GM10248 (cell line): Measurements from ENCODE around the gene RAB44.

ENCODE experiments used
- CTCF ChIA-PET: fragments of 300-600 bp; sonication (Branson Sonifier 250); formaldehyde crosslinking; extraction: SDS; loops from one replicate; lab custom pipeline; 2021; ENCODE audit warnings: antibody characterized with exemption; lab: Yijun Ruan, JAX
- POLR2A ChIA-PET: fragments of 350-650 bp; sonication (Branson Sonifier 250); formaldehyde crosslinking; extraction: SDS; loops from one replicate; lab custom pipeline; 2020; ENCODE audit warnings: antibody characterized with exemption; lab: Yijun Ruan, JAX
- DNase-seq: peaks from one replicate; pipeline ENCODE4 v3.0.0; 2012; ENCODE audit errors: extremely low spot score
- CTCF ChIP-seq: IDR thresholded peaks from 2 replicates; pipeline ENCODE4 v1.5.1; 2012; ENCODE audit warnings: mild to moderate bottlenecking, low read depth; ENCODE audit errors: extremely low read depth, missing control alignments, control extremely low read depth

RAB44 gene

GRCh38 chr6:36698196-36698595 is 570 bp downstream of the RAB44 start:
- CTCF ChIA-PET: interaction anchor here (0.9 to 1.2 kb wide), 3 partner anchors 28 to 83 kb away, joined by 3 to 5 read pairs (median 5); no protein-coding TSS in a partner anchor
- POLR2A ChIA-PET: interaction anchor here (0.6 kb wide), 1 partner anchor 685 kb away, joined by 3 read pairs; no protein-coding TSS in a partner anchor
- no peak for DNase-seq

DNA sequence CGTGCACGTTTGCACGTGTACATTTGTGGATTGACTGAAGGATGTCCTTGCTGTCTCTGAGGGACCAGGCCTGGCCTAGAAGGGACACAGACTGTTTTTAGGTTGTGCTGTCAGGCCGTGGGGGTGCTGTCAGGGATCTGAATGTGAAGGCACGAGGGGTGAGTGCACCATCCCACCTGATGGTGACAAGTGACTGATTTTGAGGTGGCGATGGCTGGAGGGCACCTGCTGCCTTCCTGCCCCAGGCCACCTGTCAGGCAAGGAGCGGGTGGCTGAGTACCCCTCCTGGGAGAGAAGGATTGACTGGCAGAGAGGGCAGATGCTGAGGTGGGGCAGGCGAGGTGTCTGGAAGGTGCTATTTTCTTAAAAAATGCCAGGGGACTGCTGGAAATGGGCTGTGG is 1.2 kb downstream of the RAB44 start:
- TF ChIP-seq CTCF: no peak
- DNase-seq: no peak
- CTCF ChIA-PET: interaction anchor here (1.2 to 2.0 kb wide), 2 partner anchors 9 to 84 kb away, joined by 5 read pairs; no protein-coding TSS in a partner anchor
- POLR2A ChIA-PET: no interaction called here

More at GRCh38 chr6:36698196-36698595, 570 bp downstream of the RAB44 start:
- TF ChIP-seq CTCF: no peak

DNA sequence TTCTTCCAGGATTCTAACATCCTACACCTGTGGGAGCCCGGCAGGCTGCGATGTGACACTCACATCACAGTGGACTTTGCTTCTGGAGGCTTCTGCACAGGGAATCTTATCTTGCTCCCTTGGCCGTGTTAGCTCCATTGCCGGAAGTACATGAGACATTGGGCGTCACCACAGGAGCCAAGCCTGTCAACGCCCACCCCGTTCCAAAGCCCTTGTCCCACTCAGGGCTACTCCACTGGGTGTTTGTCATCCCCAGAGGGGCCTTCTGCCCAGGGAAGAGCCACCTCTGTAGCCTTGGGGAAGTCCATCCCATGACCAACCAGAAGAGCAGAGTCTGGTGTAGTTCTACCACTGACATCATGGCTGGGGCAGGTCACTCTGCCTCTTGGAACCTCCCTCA is 1.7 kb downstream of the RAB44 start:
- ChIA-PET CTCF (interaction anchor here (2.0 kb wide), 1 partner anchor 9 kb away, joined by 5 read pairs; no protein-coding TSS in a partner anchor), POLR2A (no interaction called here)
- TF ChIP-seq CTCF: no peak
- DNase-seq: no peak

- ChIA-PET CTCF (interaction anchor here (2.0 kb wide), 1 partner anchor 10 kb away, joined by 5 read pairs; no protein-coding TSS in a partner anchor), POLR2A (no interaction called here)
- DNase-seq: no peak
- TF ChIP-seq CTCF: no peak
Measured at GRCh38 chr6:36700071-36700812, 2.6 kb downstream of the RAB44 start.

GRCh38 chr6:36700831-36701230 is 3.2 kb downstream of the RAB44 start:
- TF ChIP-seq CTCF: no peak
- no peak for DNase-seq
- CTCF ChIA-PET: interaction anchor here (0.7 kb wide), 1 partner anchor 10 kb away, joined by 3 read pairs; no protein-coding TSS in a partner anchor
- POLR2A ChIA-PET: no interaction called here

- no peak for TF ChIP-seq CTCF
- DNase-seq: no peak
- POLR2A ChIA-PET: no interaction called here
- CTCF ChIA-PET: interaction anchor here (0.7 kb wide), 1 partner anchor 10 kb away, joined by 3 read pairs; no protein-coding TSS in a partner anchor
Measured at GRCh38 chr6:36701401-36701991, 3.9 kb downstream of the RAB44 start.
